HepG2 (cell line): Measurements from ENCODE around the gene AKR1C4. TPM values are rescaled to one million over a fixed set of nuclear protein-coding genes. Genes with fewer than 3 reads are reported as not detected.

ENCODE experiments used
- BCL3 ChIP-seq: sonication (generic); formaldehyde crosslinking; IDR thresholded peaks from 2 replicates; pipeline ENCODE4 v1.5.1; 2020; ENCODE audit warnings: mild to moderate bottlenecking, missing genetic modification reagents, moderate library complexity
- CCDC6 ChIP-seq: sonication (generic); formaldehyde crosslinking; IDR thresholded peaks from 2 replicates; pipeline ENCODE4 v1.8.1; 2022; ENCODE audit warnings: mild to moderate bottlenecking, missing genetic modification reagents, moderate library complexity
- CREB3 ChIP-seq: sonication (generic); formaldehyde crosslinking; IDR thresholded peaks from 2 replicates; pipeline ENCODE4 v1.5.0; 2020; ENCODE audit warnings: missing genetic modification reagents
- FOXO4 ChIP-seq: sonication (generic); formaldehyde crosslinking; conservative IDR thresholded peaks from 2 replicates; pipeline ENCODE4 v1.8.1; 2023; ENCODE audit warnings: missing genetic modification reagents
- MYPOP ChIP-seq: sonication (generic); formaldehyde crosslinking; IDR thresholded peaks from 2 replicates; pipeline ENCODE4 v1.8.1; 2023; ENCODE audit warnings: mild to moderate bottlenecking, moderate library complexity, missing genetic modification reagents
- NFE2L1 ChIP-seq: sonication (generic); formaldehyde crosslinking; IDR thresholded peaks from 2 replicates; pipeline ENCODE4 v1.4.0; 2020; ENCODE audit warnings: missing genetic modification reagents, mild to moderate bottlenecking, borderline replicate concordance
- RARG ChIP-seq: sonication (generic); formaldehyde crosslinking; IDR thresholded peaks from 2 replicates; pipeline ENCODE4 v1.4.0; 2020; ENCODE audit warnings: low read depth, mild to moderate bottlenecking, missing genetic modification reagents
- RCOR2 ChIP-seq: IDR thresholded peaks from 2 replicates; pipeline ENCODE4 v1.6.1; 2016; ENCODE audit warnings: missing biosample characterization, missing genetic modification reagents
- TEAD2 ChIP-seq: sonication (generic); formaldehyde crosslinking; IDR thresholded peaks from 2 replicates; pipeline ENCODE4 v1.9.0; 2021; ENCODE audit warnings: missing genetic modification reagents
- TFAP4 ChIP-seq: sonication (generic); IDR thresholded peaks from 2 replicates; pipeline ENCODE4 v1.6.1; 2016; ENCODE audit warnings: low read depth, borderline replicate concordance
- ZBTB1 ChIP-seq: sonication (generic); formaldehyde crosslinking; IDR thresholded peaks from 2 replicates; pipeline ENCODE4 v1.4.0; 2020; ENCODE audit warnings: missing genetic modification reagents, borderline replicate concordance
- ZBTB7B ChIP-seq: sonication (generic); formaldehyde crosslinking; IDR thresholded peaks from 2 replicates; pipeline ENCODE4 v1.4.0; 2020; ENCODE audit warnings: missing genetic modification reagents
- ZNF260 ChIP-seq: sonication (generic); formaldehyde crosslinking; IDR thresholded peaks from 2 replicates; pipeline ENCODE4 v1.4.0; 2020; ENCODE audit warnings: missing genetic modification reagents, low read depth, mild to moderate bottlenecking, borderline replicate concordance
- ZNF296 ChIP-seq: sonication (generic); formaldehyde crosslinking; conservative IDR thresholded peaks from 2 replicates; pipeline ENCODE4 v1.5.0; 2020; ENCODE audit warnings: mild to moderate bottlenecking, missing genetic modification reagents
- ZNF550 ChIP-seq: sonication (generic); formaldehyde crosslinking; IDR thresholded peaks from 2 replicates; pipeline ENCODE4 v1.4.0; 2020; ENCODE audit warnings: mild to moderate bottlenecking, missing genetic modification reagents, borderline replicate concordance
- ZNF552 ChIP-seq: sonication (generic); formaldehyde crosslinking; IDR thresholded peaks from 2 replicates; pipeline ENCODE4 v1.9.0; 2022; ENCODE audit warnings: missing genetic modification reagents, mild to moderate bottlenecking, borderline replicate concordance
- ZNF609 ChIP-seq: sonication (generic); formaldehyde crosslinking; IDR thresholded peaks from 2 replicates; pipeline ENCODE4 v1.4.0; 2020; ENCODE audit warnings: mild to moderate bottlenecking, missing genetic modification reagents, borderline replicate concordance
- ZNF747 ChIP-seq: sonication (generic); formaldehyde crosslinking; IDR thresholded peaks from 2 replicates; pipeline ENCODE4 v1.8.1; 2023; ENCODE audit warnings: missing genetic modification reagents, mild to moderate bottlenecking, borderline replicate concordance
- polyA plus RNA-seq, 8 experiments: library from polyadenylated mRNA; depleted of rRNA in 3 of 8; stranded (reverse) in 7 of 8; unstranded in 1 of 8; fragments of >200 nt; fragmentation: Illumina TruSeq in 4 of 8; extraction: Trizol in 4 of 8; gene quantifications; 2 replicates each; pipeline versions ENCODE4 v1.2.1 to v1.2.3, GENCODE V29; 2011 to 2016; ENCODE audit warnings: low read depth in 4 of 8, missing spikeins in 1 of 8, mixed read lengths in 1 of 8; ENCODE audit not compliant: insufficient read depth in 1 of 8
- total RNA-seq, 5 experiments: library from RNA; depleted of rRNA; stranded (reverse); fragments of >200 nt; fragmentation: Illumina TruSeq; extraction: Trizol; gene quantifications; 2 replicates each; pipeline ENCODE4 v1.2.3, GENCODE V29; 2016; ENCODE audit warnings: low read depth in 1 of 5

Gene AKR1C4
- total and polyA plus RNA-seq, 2 of the 13 experiments (the other 11 are each of a cell fraction or from before 2014, with no cell fraction given): 0.18 to 1.3 TPM

- TF ChIP-seq MYPOP (CRISPR knock-in tag) (no peak), CREB3 (CRISPR knock-in tag) (no peak), RCOR2 (CRISPR knock-in tag) (peak; percentile 78; the same call in 1 of the 2 replicates), TEAD2 (CRISPR knock-in tag) (no peak), NFE2L1 (CRISPR knock-in tag) (no peak), CCDC6 (CRISPR knock-in tag) (no peak), ZNF296 (no peak), TFAP4 (peak; percentile 73), ZNF609 (CRISPR knock-in tag) (0 out of 2 replicates have a peak, but pooled peaks have one; percentile 19), ZNF747 (CRISPR knock-in tag) (peak; percentile 74; the same call in 1 of the 2 replicates), BCL3 (CRISPR knock-in tag) (0 out of 2 replicates have a peak, but pooled peaks have one; percentile 6), FOXO4 (CRISPR knock-in tag) (no peak), RARG (CRISPR knock-in tag) (no peak), ZBTB7B (CRISPR knock-in tag) (no peak), ZNF550 (CRISPR knock-in tag) (no peak), ZBTB1 (CRISPR knock-in tag) (no peak), ZNF552 (CRISPR knock-in tag) (no peak), ZNF260 (no peak)
Observed at GRCh38 chr10:5234106-5234860, 37.6 kb downstream of the AKR1C4 start (continued).
